IPS-NIHi11 (cell line): ENCODE results near the gene CDIPT.

ENCODE experiments used
- DNase-seq: peaks from one replicate; pipeline ENCODE4 v3.0.0; 2012; ENCODE audit warnings: mixed read lengths, low spot score

CDIPT gene

GRCh38 chr16:29810699-29811169 is 52.3 kb downstream of the CDIPT start:
- DNase-seq: no peak

- no peak for DNase-seq
Observed at GRCh38 chr16:29809850-29810698, 53.0 kb downstream of the CDIPT start.

- no peak for DNase-seq
Observed at GRCh38 chr16:29809031-29809747, 53.8 kb downstream of the CDIPT start.
